ENCODE results near the gene RAX. TPM values are rescaled to one million over a fixed set of nuclear protein-coding genes. Genes with fewer than 3 reads are reported as not detected.

Gene RAX
- total and polyA plus RNA-seq, 4 donors = 0.02 TPM; not detected in 3

GRCh38 chr18:59300676-59301285, 27.5 kb upstream of the RAX start:
- Histone ChIP-seq H3K27ac (ENCODE audit: low read depth in 1 of 2, low read length in 1 of 2) (no peak overlapping the region), H3K9ac (ENCODE audit: insufficient read depth in 1 of 2, low read length in 2 of 2) (no peak overlapping the region), H3K36me3 (ENCODE audit: control insufficient read depth in 4 of 4, insufficient read depth in 4 of 4, low read length in 4 of 4) (no peaks in the 10 kb centered on the region), H3K27me3 (ENCODE audit: control insufficient read depth in 3 of 3, insufficient read depth in 3 of 3, low read length in 2 of 3) (peaks cover 0 to 7% (median 7%) of the 10 kb centered on the region in 3 donors), H3K9me3 (ENCODE audit: control insufficient read depth in 4 of 4, insufficient read depth in 3 of 4, low read length in 3 of 4) (no peaks in the 10 kb centered on the region), H3K4me3 (no peak overlapping the region), H3K4me1 (ENCODE audit: control insufficient read depth in 5 of 5, insufficient read depth in 5 of 5, low read length in 5 of 5) (no peaks in the 10 kb centered on the region)
- no peak for ATAC-seq (ENCODE audit: insufficient read depth, low FRiP score)
- TF ChIP-seq CTCF (IDR thresholded peaks at IDR 0.05; ENCODE audit: control extremely low read depth, extremely low read depth) = no peak
- 67 to 80% methylated on average over 3 of the region's 3 CpGs for WGBS, 2 donors
- no peak for DNase-seq

DNA sequence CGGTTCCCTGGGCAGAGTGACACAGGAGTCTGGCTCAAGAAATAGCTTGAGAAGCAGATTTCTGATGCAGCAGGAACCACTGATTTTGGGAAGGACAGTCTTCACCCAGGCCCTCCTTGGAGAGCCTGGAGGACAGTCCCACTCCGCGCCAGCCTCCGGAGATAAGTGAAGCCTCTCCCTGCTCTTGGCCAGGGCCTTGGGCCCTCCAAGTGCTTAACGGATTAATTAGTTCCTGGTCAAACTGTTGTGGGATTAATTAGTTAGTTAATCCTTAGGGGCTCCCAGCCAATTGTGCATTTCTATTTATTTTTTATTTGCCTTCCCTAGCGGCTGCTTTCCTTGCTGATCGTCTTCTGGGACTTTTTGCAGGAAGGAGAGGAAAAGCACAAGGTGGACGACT, 25.6 kb upstream of the RAX start:
- no peak overlapping the region for H3K4me3 ChIP-seq
- H3K27me3 ChIP-seq (ENCODE audit: control insufficient read depth in 3 of 3, insufficient read depth in 3 of 3, low read length in 2 of 3) = peaks cover 0 to 14% (median 4%) of the 10 kb centered on the region in 3 donors
- 73 to 78% methylated on average over 8 of the region's 8 CpGs for WGBS, 2 donors
- H3K27ac ChIP-seq (ENCODE audit: low read depth in 1 of 2, low read length in 1 of 2) = no peak overlapping the region
- H3K36me3 ChIP-seq (ENCODE audit: control insufficient read depth in 4 of 4, insufficient read depth in 4 of 4, low read length in 4 of 4) = no peaks in the 10 kb centered on the region
- H3K9ac ChIP-seq (ENCODE audit: insufficient read depth in 1 of 2, low read length in 2 of 2) = no peak overlapping the region
- peaks cover 0 to 2% (median 0%) of the 10 kb centered on the region in 4 donors for H3K9me3 ChIP-seq (ENCODE audit: control insufficient read depth in 4 of 4, insufficient read depth in 3 of 4, low read length in 3 of 4)
- no peak for ATAC-seq (ENCODE audit: insufficient read depth, low FRiP score)
- TF ChIP-seq CTCF (IDR thresholded peaks at IDR 0.05; ENCODE audit: control extremely low read depth, extremely low read depth) = no peak
- no peak for DNase-seq
- no peaks in the 10 kb centered on the region for H3K4me1 ChIP-seq (ENCODE audit: control insufficient read depth in 5 of 5, insufficient read depth in 5 of 5, low read length in 5 of 5)

DNA sequence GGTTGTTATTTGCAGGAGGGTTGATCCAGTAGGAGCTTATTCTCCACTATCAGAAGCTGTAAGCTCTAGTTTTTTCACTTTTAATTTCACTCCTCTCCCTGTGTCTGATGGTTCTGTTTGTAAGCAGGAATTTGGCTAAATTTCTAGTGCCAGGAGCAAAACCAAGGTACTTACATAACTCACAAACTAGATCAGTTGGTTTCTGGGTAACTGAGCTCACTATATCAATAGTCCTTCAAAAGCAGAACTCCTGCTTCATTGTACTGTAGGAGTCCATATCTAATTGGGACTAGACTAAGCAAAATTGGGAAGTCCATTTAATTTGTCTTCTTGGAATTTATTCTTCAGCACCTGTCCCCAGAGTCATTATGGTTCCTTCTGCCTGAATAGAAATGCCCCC, 20.1 kb upstream of the RAX start:
- Histone ChIP-seq H3K9ac (ENCODE audit: insufficient read depth in 1 of 2, low read length in 2 of 2) (no peak overlapping the region), H3K4me3 (no peak overlapping the region), H3K9me3 (ENCODE audit: control insufficient read depth in 4 of 4, insufficient read depth in 3 of 4, low read length in 3 of 4) (peaks cover 0 to 2% (median 0%) of the 10 kb centered on the region in 4 donors), H3K27me3 (ENCODE audit: control insufficient read depth in 3 of 3, insufficient read depth in 3 of 3, low read length in 2 of 3) (peaks cover 0 to 20% (median 3%) of the 10 kb centered on the region in 3 donors), H3K4me1 (ENCODE audit: control insufficient read depth in 5 of 5, insufficient read depth in 5 of 5, low read length in 5 of 5) (no peaks in the 10 kb centered on the region), H3K36me3 (ENCODE audit: control insufficient read depth in 4 of 4, insufficient read depth in 4 of 4, low read length in 4 of 4) (no peaks in the 10 kb centered on the region), H3K27ac (ENCODE audit: low read depth in 1 of 2, low read length in 1 of 2) (no peak overlapping the region)
- ATAC-seq (ENCODE audit: insufficient read depth, low FRiP score) (no peak), DNase-seq (no peak)
- TF ChIP-seq CTCF (IDR thresholded peaks at IDR 0.05; ENCODE audit: control extremely low read depth, extremely low read depth) = no peak

DNA sequence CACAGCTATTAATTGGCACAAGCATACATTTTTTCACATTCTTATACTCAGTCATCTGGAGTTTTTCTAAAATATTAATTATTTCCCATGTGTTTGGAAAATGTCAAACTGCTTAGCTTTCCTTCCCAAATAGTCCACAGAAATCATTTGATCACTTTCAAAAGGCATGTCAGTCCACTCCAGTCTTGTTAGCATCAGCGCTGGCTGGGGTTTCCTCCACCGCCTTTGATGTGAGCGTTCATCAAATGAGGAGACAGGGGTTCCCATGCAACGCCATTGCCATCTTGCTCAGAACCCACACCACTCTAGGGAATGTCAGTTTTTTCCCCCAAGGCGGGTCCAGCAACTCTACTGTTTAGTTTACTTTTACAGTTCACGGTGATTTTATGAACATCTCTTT, 13.1 kb upstream of the RAX start:
- H3K27me3 ChIP-seq (ENCODE audit: control insufficient read depth in 3 of 3, insufficient read depth in 3 of 3, low read length in 2 of 3) = peaks cover 0 to 41% (median 34%) of the 10 kb centered on the region in 3 donors
- DNase-seq = no peak
- H3K9ac ChIP-seq (ENCODE audit: insufficient read depth in 1 of 2, low read length in 2 of 2) = no peak overlapping the region
- no peak for ATAC-seq (ENCODE audit: insufficient read depth, low FRiP score)
- no peak for TF ChIP-seq CTCF (IDR thresholded peaks at IDR 0.05; ENCODE audit: control extremely low read depth, extremely low read depth)
- no peaks in the 10 kb centered on the region for H3K4me1 ChIP-seq (ENCODE audit: control insufficient read depth in 5 of 5, insufficient read depth in 5 of 5, low read length in 5 of 5)
- no peak overlapping the region for H3K27ac ChIP-seq (ENCODE audit: low read depth in 1 of 2, low read length in 1 of 2)
- H3K36me3 ChIP-seq (ENCODE audit: control insufficient read depth in 4 of 4, insufficient read depth in 4 of 4, low read length in 4 of 4) = no peaks in the 10 kb centered on the region
- no peaks in the 10 kb centered on the region for H3K9me3 ChIP-seq (ENCODE audit: control insufficient read depth in 4 of 4, insufficient read depth in 3 of 4, low read length in 3 of 4)
- WGBS, 2 donors = 57 to 80% methylated on average over 6 of the region's 6 CpGs
- no peak overlapping the region for H3K4me3 ChIP-seq
